NT2/D1 (cell line): ENCODE data around the gene SRP54.
"Not testable (repeated sequence)": the region's sequence is repeated elsewhere in the genome, so short reads cannot be mapped to it uniquely, and the experiment has no call there.

Experiments used
- DNase-seq: peaks from one replicate; pipeline ENCODE4 v3.0.0-alpha.2; 2011; ENCODE audit warnings: low read depth, low spot score
- H3K27me3 ChIP-seq: 2 replicates; pipeline ENCODE4 v1.6.0; 2011; ENCODE audit warnings: mild to moderate bottlenecking; ENCODE audit not compliant: insufficient read length, insufficient read depth
- H3K36me3 ChIP-seq: 2 replicates; pipeline ENCODE4 v1.6.1; 2011; ENCODE audit warnings: mild to moderate bottlenecking, low read length, mixed read lengths; ENCODE audit not compliant: insufficient read depth, insufficient read length
- H3K4me1 ChIP-seq: 2 replicates; pipeline ENCODE4 v1.5.1; 2011; ENCODE audit not compliant: insufficient read depth, insufficient read length
- H3K4me3 ChIP-seq: 2 replicates; pipeline ENCODE4 v1.5.1; 2011; ENCODE audit warnings: low read depth; ENCODE audit not compliant: insufficient read length
- H3K9ac ChIP-seq: 2 replicates; pipeline ENCODE4 v1.6.0; 2011; ENCODE audit warnings: low read depth; ENCODE audit not compliant: insufficient read length
- H3K9me3 ChIP-seq: 2 replicates; pipeline ENCODE4 v1.5.1; 2011; ENCODE audit warnings: mild to moderate bottlenecking, low read length; ENCODE audit not compliant: insufficient read depth
- SUZ12 ChIP-seq: IDR thresholded peaks from 2 replicates; pipeline ENCODE4 v1.6.1; 2011; ENCODE audit not compliant: insufficient read length, insufficient read depth; ENCODE audit errors: extremely low read depth
- YY1 ChIP-seq: IDR thresholded peaks from 2 replicates; pipeline ENCODE4 v1.6.1; 2011; ENCODE audit not compliant: insufficient read length, insufficient read depth
- ZNF274 ChIP-seq: IDR thresholded peaks from 2 replicates; pipeline ENCODE4 v1.6.1; 2011; ENCODE audit warnings: mild to moderate bottlenecking, low read depth, low read length

SRP54 gene

DNA sequence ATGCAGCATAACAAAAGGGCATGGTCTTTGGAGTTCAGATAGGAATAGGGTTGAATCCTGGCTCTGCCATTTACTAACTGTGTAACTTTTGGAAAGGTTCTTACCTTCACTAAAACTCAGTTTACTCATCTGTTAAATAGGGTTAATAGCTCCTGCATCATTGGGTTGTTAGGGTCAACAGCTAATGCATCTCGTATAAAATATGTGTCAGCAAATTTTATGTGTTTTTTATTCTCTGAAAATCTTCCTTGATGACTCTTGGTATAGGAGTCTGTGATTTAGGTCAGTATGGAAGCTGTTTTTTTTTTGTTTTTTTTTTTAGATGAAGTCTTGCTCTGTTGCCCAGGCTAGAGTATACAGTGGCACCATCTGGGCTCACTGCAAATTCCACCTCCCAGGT lies 36.1 kb upstream of the SRP54 start:
- TF ChIP-seq ZNF274 (no peak), YY1 (no peak), SUZ12 (no peak)
- Histone ChIP-seq H3K9ac (no peak overlapping the region), H3K4me1 (no peaks in the 10 kb centered on the region), H3K4me3 (no peak overlapping the region), H3K27me3 (no peaks in the 10 kb centered on the region), H3K36me3 (no peaks in the 10 kb centered on the region), H3K9me3 (no peaks in the 10 kb centered on the region; the same call in 1 of the 2 replicates)
- DNase-seq: no peak

DNA sequence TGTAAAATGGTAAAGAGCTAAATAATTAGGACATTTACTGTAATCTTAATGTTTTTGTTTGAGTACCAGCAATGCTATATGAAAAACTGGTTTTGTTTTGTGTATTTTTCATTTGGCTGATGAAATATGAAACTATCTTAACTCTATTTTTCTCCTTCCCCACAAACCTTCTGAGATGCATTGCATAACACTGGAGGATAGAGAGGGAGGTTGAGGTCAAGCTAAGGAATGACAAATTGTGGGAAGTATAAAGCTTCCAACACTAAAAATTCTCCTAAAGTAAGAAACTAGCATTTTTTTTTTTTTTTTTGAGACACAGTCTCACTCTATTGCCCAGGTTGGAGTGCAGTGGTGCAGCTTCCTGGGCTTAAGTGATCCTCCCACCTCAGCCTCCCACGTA lies 31.5 kb upstream of the SRP54 start:
- H3K36me3 ChIP-seq: peaks cover 9% of the 10 kb centered on the region
- H3K9me3 ChIP-seq: no peaks in the 10 kb centered on the region
- H3K4me1 ChIP-seq: no peaks in the 10 kb centered on the region
- no peaks in the 10 kb centered on the region for H3K27me3 ChIP-seq
- no peak for DNase-seq
- no peak overlapping the region for H3K9ac ChIP-seq
- no peak overlapping the region for H3K4me3 ChIP-seq
- TF ChIP-seq ZNF274 (no peak), SUZ12 (no peak), YY1 (no peak)

DNA sequence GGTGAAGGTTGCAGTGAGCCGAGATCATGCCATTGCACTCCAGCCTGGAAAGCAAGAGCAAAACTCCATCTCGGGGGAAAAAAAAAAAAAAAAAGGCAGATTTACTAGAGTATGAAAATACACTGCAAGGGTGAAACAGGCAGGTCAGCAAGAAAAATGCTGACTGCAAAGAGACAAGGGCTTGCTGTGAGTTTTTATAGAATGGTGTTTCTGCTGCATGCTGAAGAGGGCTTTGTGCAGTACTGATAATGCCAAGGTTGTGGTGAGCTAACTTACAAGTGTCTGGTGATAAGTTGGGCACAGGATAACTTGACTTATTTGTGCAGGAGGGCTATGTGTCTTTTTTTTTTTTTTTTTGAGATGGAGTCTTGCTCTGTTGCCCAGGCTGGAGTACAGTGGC lies 25.9 kb upstream of the SRP54 start:
- Histone ChIP-seq H3K9ac (no peak overlapping the region), H3K9me3 (no peaks in the 10 kb centered on the region), H3K36me3 (peaks cover 13% of the 10 kb centered on the region), H3K27me3 (no peaks in the 10 kb centered on the region), H3K4me3 (no peak overlapping the region), H3K4me1 (no peaks in the 10 kb centered on the region)
- no peak for TF ChIP-seq YY1
- no peak for TF ChIP-seq ZNF274
- TF ChIP-seq SUZ12: no peak
- no peak for DNase-seq

DNA sequence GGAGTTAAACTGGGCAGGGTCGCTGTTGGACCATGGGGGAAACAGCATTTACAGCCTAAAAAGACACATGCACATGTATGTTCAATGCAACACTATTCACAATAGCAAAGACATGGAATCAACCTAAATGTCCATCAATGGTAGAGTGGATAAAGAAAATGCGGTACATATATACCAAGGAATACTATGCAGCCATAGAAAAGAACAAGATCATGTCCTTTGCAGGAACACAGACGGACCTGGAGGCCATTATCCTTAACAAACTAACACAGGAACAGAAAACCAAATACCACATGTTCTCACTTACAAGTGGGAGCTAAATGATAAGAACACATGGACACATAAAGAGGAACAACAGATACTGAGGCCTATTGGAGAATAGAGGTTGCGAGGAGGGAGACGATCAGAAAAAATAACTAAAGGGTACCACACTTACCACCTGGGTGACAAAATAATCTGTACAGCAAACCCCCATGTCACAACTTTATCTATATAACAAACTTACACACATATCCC lies 25.0 kb upstream of the SRP54 start:
- Histone ChIP-seq H3K27me3 (no peaks in the 10 kb centered on the region), H3K4me3 (no peak overlapping the region), H3K36me3 (peaks cover 13% of the 10 kb centered on the region), H3K9ac (no peak overlapping the region), H3K4me1 (no peaks in the 10 kb centered on the region), H3K9me3 (no peaks in the 10 kb centered on the region)
- no peak for DNase-seq
- TF ChIP-seq ZNF274 (no peak), YY1 (no peak), SUZ12 (no peak)

DNA sequence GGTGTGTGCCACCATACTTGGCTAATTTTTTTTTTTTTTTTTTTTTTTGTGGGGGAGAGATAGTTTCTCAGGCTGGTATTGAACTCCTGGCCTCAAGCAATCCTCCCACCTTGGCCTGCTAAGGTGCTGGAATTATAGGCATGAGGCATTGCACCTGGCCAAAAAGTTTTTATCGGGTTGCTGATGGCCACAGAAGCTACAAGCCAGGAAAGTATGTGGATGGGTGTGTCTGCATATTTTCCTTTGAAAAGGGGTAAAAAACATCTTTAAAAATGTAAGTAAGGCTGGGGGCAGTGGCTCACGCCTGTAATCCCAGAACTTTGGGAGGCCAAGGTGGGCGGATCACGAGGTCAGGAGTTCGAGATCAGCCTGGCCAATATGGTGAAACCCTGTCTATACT lies 20.7 kb upstream of the SRP54 start:
- H3K36me3 ChIP-seq, H3K9ac ChIP-seq, DNase-seq, H3K4me3 ChIP-seq, H3K4me1 ChIP-seq, H3K27me3 ChIP-seq, H3K9me3 ChIP-seq: not testable (repeated sequence)

DNA sequence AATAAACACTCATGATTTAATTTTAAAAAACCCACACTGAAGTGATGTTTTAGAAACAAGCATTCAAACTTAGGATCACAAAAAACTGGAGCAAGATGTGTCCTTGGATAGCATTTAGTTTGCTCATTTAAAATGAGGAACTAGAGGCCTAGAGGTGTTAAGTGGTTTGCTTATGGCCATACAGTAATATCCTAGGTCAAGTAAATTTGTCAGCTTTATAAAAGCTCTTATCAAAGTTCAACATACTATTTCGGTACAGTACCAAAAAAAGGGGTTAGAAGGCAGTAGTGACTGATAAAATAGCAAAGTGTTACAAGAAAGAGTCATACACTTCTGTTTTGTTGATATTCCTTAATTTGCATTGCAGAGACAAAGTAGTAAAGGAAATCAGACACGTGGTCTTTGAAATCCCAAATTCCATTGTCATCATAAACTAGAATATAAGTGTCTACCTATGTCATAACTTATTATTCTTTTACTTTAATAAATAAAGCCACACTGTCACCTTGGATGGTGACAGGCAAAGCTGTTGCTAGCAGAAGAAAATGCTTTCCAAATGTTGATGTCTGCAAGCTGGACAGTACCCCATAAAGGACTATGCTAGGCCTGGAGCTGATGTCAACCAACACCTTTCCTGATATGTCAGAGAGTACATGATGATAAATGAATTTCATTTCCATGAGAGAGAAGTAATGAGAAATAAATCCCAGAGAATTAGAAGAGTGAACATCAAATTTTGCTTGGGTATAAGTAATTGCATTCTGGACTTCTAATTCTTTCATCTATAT lies 17.6 kb upstream of the SRP54 start:
- no peak for TF ChIP-seq ZNF274
- no peak for TF ChIP-seq YY1
- no peak for TF ChIP-seq SUZ12
- no peaks in the 10 kb centered on the region for H3K4me1 ChIP-seq
- no peaks in the 10 kb centered on the region for H3K27me3 ChIP-seq
- H3K36me3 ChIP-seq: peaks cover 6% of the 10 kb centered on the region
- H3K4me3 ChIP-seq: no peak overlapping the region
- DNase-seq: no peak
- no peak overlapping the region for H3K9ac ChIP-seq
- H3K9me3 ChIP-seq: no peaks in the 10 kb centered on the region

DNA sequence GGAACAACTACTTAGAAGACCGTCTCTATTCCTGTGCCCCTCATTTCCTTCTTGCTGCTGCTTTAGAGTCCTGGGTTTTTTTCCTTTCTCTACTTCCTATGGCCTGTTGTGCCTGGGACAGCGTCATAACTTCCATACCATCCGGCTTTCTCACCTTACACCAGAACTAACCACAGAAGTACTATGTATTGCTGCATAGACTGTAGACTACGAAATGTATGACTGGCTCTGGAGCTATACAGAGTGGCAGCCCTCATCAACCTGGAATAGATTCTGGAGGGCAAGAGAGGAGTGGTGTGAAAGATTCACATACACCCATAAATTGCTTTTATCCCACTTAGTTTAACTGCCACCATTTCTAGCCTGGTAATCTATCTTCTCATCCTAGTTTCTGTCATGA lies 16.9 kb upstream of the SRP54 start:
- Histone ChIP-seq H3K4me3 (no peak overlapping the region), H3K27me3 (no peaks in the 10 kb centered on the region), H3K36me3 (peaks cover 6% of the 10 kb centered on the region), H3K9ac (no peak overlapping the region), H3K4me1 (no peaks in the 10 kb centered on the region), H3K9me3 (no peaks in the 10 kb centered on the region)
- no peak for DNase-seq
- no peak for TF ChIP-seq SUZ12
- no peak for TF ChIP-seq YY1
- no peak for TF ChIP-seq ZNF274

DNA sequence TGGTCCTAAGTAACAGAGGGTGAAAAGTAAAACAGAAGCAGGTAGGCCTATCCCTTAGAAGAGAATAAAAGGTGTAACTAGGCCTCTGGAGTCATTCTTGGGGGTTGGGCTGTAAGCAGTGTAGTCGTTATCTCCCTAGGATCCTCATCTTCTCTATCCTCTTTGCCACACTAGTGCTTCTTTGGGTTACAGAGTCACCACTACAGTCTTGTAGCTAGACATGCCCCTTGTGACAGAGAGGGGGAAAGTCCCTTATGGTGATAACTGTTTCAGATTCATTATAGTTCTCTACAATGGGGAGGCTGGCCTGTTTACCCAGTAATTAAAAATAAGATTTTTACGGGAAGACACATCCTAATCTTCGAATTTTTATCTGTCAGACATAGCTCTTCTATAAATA lies 16.4 kb upstream of the SRP54 start:
- TF ChIP-seq ZNF274: no peak
- no peak for TF ChIP-seq YY1
- TF ChIP-seq SUZ12: no peak
- Histone ChIP-seq H3K27me3 (no peaks in the 10 kb centered on the region), H3K9me3 (no peaks in the 10 kb centered on the region), H3K36me3 (peaks cover 6% of the 10 kb centered on the region), H3K4me3 (no peak overlapping the region), H3K9ac (no peak overlapping the region), H3K4me1 (no peaks in the 10 kb centered on the region)
- DNase-seq: no peak
